HEK293 (cell line): Measurements from ENCODE around the gene PTGIS.
A peak's percentile ranks its signal among the peaks of the same experiment; 100 is the strongest.

Source experiments
- CTCF ChIA-PET: fragments of 350-600 bp; formaldehyde crosslinking; extraction: SDS; loops from one replicate; lab custom pipeline; 2021; ENCODE audit warnings: antibody characterized with exemption; lab: Yijun Ruan, JAX
- POLR2A ChIA-PET: fragments of 300-600 bp; formaldehyde crosslinking; extraction: SDS; loops from one replicate; lab custom pipeline; 2020; ENCODE audit warnings: antibody characterized with exemption, inconsistent platforms; lab: Yijun Ruan, JAX
- H3K27ac ChIP-seq: fragments of 200-500 bp; sonication (Bioruptor generic); 2 replicates; pipeline ENCODE4 v1.5.1; 2014; ENCODE audit warnings: low read depth, low read length, control low read depth, inconsistent platforms; ENCODE audit errors: extremely low read depth
- H3K36me3 ChIP-seq, 2 experiments: fragments of 200-500 bp in 1 of 2; sonication (Bioruptor generic) in 1 of 2; 1 replicate in 1 of 2; 2 replicates in 1 of 2; pipeline ENCODE4 v1.5.1; 2014 to 2017; ENCODE audit warnings: inconsistent platforms in 2 of 2, low read length in 2 of 2; ENCODE audit not compliant: control insufficient read depth in 2 of 2, insufficient read depth in 1 of 2
- H3K4me1 ChIP-seq: fragments of 200-500 bp; sonication (Bioruptor generic); 2 replicates; pipeline ENCODE4 v1.5.1; 2014; ENCODE audit warnings: mild to moderate bottlenecking, low read length, inconsistent platforms; ENCODE audit not compliant: control insufficient read depth, insufficient read depth
- H3K4me3 ChIP-seq: 2 replicates; pipeline ENCODE4 v1.5.1; 2011; ENCODE audit warnings: low read depth, mild to moderate bottlenecking, control low read depth, low read length, moderate library complexity
- H3K9me3 ChIP-seq: fragments of 200-500 bp; sonication (Bioruptor generic); 2 replicates; pipeline ENCODE4 v1.5.1; 2014; ENCODE audit warnings: low read depth, low read length, inconsistent platforms; ENCODE audit not compliant: control insufficient read depth, insufficient read depth
- BCL6B ChIP-seq: fragments of 450-650 bp; formaldehyde crosslinking; IDR thresholded peaks from 2 replicates; pipeline ENCODE4 v1.5.1; 2017; ENCODE audit warnings: missing biosample characterization, missing genetic modification characterization
- GLIS1 ChIP-seq: fragments of 450-650 bp; formaldehyde crosslinking; IDR thresholded peaks from 2 replicates; pipeline ENCODE4 v1.5.1; 2016; ENCODE audit warnings: missing biosample characterization, missing genetic modification characterization
- HOXA7 ChIP-seq: sonication (generic); formaldehyde crosslinking; IDR thresholded peaks from 2 replicates; pipeline ENCODE4 v1.8.1; 2022; ENCODE audit warnings: missing genetic modification reagents, borderline replicate concordance
- PATZ1 ChIP-seq: fragments of 450-650 bp; formaldehyde crosslinking; IDR thresholded peaks from 2 replicates; pipeline ENCODE4 v1.5.1; 2016; ENCODE audit warnings: missing biosample characterization, missing genetic modification characterization
- PRDM10 ChIP-seq: fragments of 450-650 bp; formaldehyde crosslinking; IDR thresholded peaks from 2 replicates; pipeline ENCODE4 v1.5.1; 2016; ENCODE audit warnings: missing biosample characterization, missing genetic modification characterization
- SCRT2 ChIP-seq: fragments of 450-650 bp; formaldehyde crosslinking; IDR thresholded peaks from 2 replicates; pipeline ENCODE4 v1.5.1; 2016; ENCODE audit warnings: missing biosample characterization, missing genetic modification characterization
- TRIM28 ChIP-seq: IDR thresholded peaks from 2 replicates; pipeline ENCODE4 v1.6.1; 2011; ENCODE audit warnings: low read length, control low read depth, borderline replicate concordance
- ZBTB17 ChIP-seq: fragments of 450-650 bp; formaldehyde crosslinking; IDR thresholded peaks from 2 replicates; pipeline ENCODE4 v1.5.1; 2016; ENCODE audit warnings: missing biosample characterization, missing genetic modification characterization
- ZBTB21 ChIP-seq: fragments of 450-650 bp; formaldehyde crosslinking; IDR thresholded peaks from 2 replicates; pipeline ENCODE4 v1.5.1; 2017; ENCODE audit warnings: missing biosample characterization, missing genetic modification characterization
- ZBTB48 ChIP-seq: fragments of 450-650 bp; formaldehyde crosslinking; IDR thresholded peaks from 2 replicates; pipeline ENCODE4 v1.5.1; 2016; ENCODE audit warnings: missing biosample characterization, missing genetic modification characterization
- ZBTB6 ChIP-seq: fragments of 450-650 bp; formaldehyde crosslinking; IDR thresholded peaks from 2 replicates; pipeline ENCODE4 v1.5.1; 2017; ENCODE audit warnings: missing biosample characterization, missing genetic modification characterization
- ZFP41 ChIP-seq: fragments of 450-650 bp; formaldehyde crosslinking; IDR thresholded peaks from 2 replicates; pipeline ENCODE4 v1.5.1; 2016; ENCODE audit warnings: missing biosample characterization, missing genetic modification characterization, borderline replicate concordance
- ZNF2 ChIP-seq: fragments of 450-650 bp; formaldehyde crosslinking; IDR thresholded peaks from 2 replicates; pipeline ENCODE4 v1.5.1; 2016; ENCODE audit warnings: missing biosample characterization, missing genetic modification characterization
- ZNF354C ChIP-seq: fragments of 450-650 bp; formaldehyde crosslinking; IDR thresholded peaks from 2 replicates; pipeline ENCODE4 v1.5.1; 2016; ENCODE audit warnings: missing biosample characterization, missing genetic modification characterization, low read depth, borderline replicate concordance
- ZNF513 ChIP-seq: fragments of 450-650 bp; IDR thresholded peaks from 2 replicates; pipeline ENCODE4 v1.5.1; 2018; ENCODE audit warnings: missing biosample characterization, missing genetic modification characterization
- ZNF549 ChIP-seq: fragments of 450-650 bp; IDR thresholded peaks from 2 replicates; pipeline ENCODE4 v1.5.1; 2018; ENCODE audit warnings: missing biosample characterization, missing genetic modification characterization, mild to moderate bottlenecking, inconsistent platforms, moderate library complexity
- ZNF658 ChIP-seq: fragments of 450-650 bp; formaldehyde crosslinking; IDR thresholded peaks from 2 replicates; pipeline ENCODE4; 2016; ENCODE audit warnings: missing biosample characterization, missing genetic modification characterization
- ZNF660 ChIP-seq: fragments of 450-650 bp; IDR thresholded peaks from 2 replicates; pipeline ENCODE4 v1.5.1; 2018; ENCODE audit warnings: missing biosample characterization, mild to moderate bottlenecking, missing genetic modification characterization
- ZSCAN23 ChIP-seq: fragments of 450-650 bp; formaldehyde crosslinking; IDR thresholded peaks from 2 replicates; pipeline ENCODE4 v1.5.1; 2016; ENCODE audit warnings: missing biosample characterization, missing genetic modification characterization

The PTGIS gene

GRCh38 chr20:49462626-49463025 is 105.3 kb downstream of the PTGIS start:
- Histone ChIP-seq H3K4me1 (no peaks in the 10 kb centered on the region), H3K4me3 (no peak overlapping the region), H3K9me3 (no peaks in the 10 kb centered on the region), H3K27ac (no peak overlapping the region), H3K36me3 (no peaks in the 10 kb centered on the region)
- POLR2A ChIA-PET: no interaction called here
- TF ChIP-seq ZBTB17: 0 out of 2 replicates have a peak, but pooled peaks have one; percentile 23
- no peak for TF ChIP-seq ZNF2
- TF ChIP-seq ZNF658: no peak
- CTCF ChIA-PET: interaction anchor here (0.9 to 2.3 kb wide), 4 partner anchors 13 to 128 kb away, joined by 4 to 8 read pairs (median 6); no protein-coding TSS in a partner anchor

- Histone ChIP-seq H3K4me3 (no peak overlapping the region), H3K9me3 (no peaks in the 10 kb centered on the region), H3K27ac (no peak overlapping the region), H3K36me3 (no peaks in the 10 kb centered on the region), H3K4me1 (no peaks in the 10 kb centered on the region)
- TF ChIP-seq ZNF549 (tag by site-specific recombination): no peak
- TF ChIP-seq ZNF513: peak; percentile 92
- POLR2A ChIA-PET: no interaction called here
- CTCF ChIA-PET: interaction anchor here (0.7 to 2.3 kb wide), 5 partner anchors 11 to 127 kb away, joined by 3 to 8 read pairs (median 5); no protein-coding TSS in a partner anchor
Measured at GRCh38 chr20:49461894-49462620, 105.9 kb downstream of the PTGIS start.

- Histone ChIP-seq H3K4me3 (no peak overlapping the region), H3K27ac (no peak overlapping the region), H3K36me3 (no peaks in the 10 kb centered on the region), H3K9me3 (no peaks in the 10 kb centered on the region), H3K4me1 (no peaks in the 10 kb centered on the region)
- POLR2A ChIA-PET: no interaction called here
- CTCF ChIA-PET: no interaction called here
- TF ChIP-seq GLIS1 (peak; percentile 98), PRDM10 (peak; percentile 42), PATZ1 (peak; percentile 35; the same call in 1 of the 2 replicates), ZBTB21 (tag by site-specific recombination) (0 out of 2 replicates have a peak, but pooled peaks have one; percentile 23), ZSCAN23 (no peak), BCL6B (no peak), HOXA7 (CRISPR knock-in tag) (no peak), ZBTB6 (tag by site-specific recombination) (peak; percentile 72; the same call in 1 of the 2 replicates), ZNF354C (no peak), ZNF660 (tag by site-specific recombination) (no peak), TRIM28 (no peak), SCRT2 (tag by site-specific recombination) (peak; percentile 92), ZBTB48 (peak; percentile 37; the same call in 1 of the 2 replicates), ZFP41 (tag by site-specific recombination) (no peak)
Measured at GRCh38 chr20:49460916-49461315, 107.0 kb downstream of the PTGIS start.
